ENCODE data around the gene RASGEF1B.

- TF ChIP-seq CTCF (IDR thresholded peaks at IDR 0.05) (no peak), POLR2A (IDR thresholded peaks at IDR 0.05; ENCODE audit: low read length) (no peak), CEBPB (IDR thresholded peaks at IDR 0.05) (no peak), KDM1A (IDR thresholded peaks at IDR 0.05; ENCODE audit: low read depth) (no peak), MAFK (IDR thresholded peaks at IDR 0.05; ENCODE audit: partially characterized antibody) (no peak), KDM5A (IDR thresholded peaks at IDR 0.05) (no peak), SMC3 (IDR thresholded peaks at IDR 0.05) (no peak), E2F6 (IDR thresholded peaks at IDR 0.05; ENCODE audit: borderline replicate concordance, low read depth) (no peak), EP300 (IDR thresholded peaks at IDR 0.05) (no peak), CHD4 (IDR thresholded peaks at IDR 0.05; ENCODE audit: borderline replicate concordance) (no peak), ZC3H11A (IDR thresholded peaks at IDR 0.05) (no peak)
These were observed 67.0 kb downstream of the RASGEF1B start for GRCh38 chr4:81404741-81405140.

Data from A549 (cell line).